ENCODE measurements around the gene GALNT7.

The GALNT7 gene

GRCh38 chr4:173365359-173365996 is 196.9 kb downstream of the GALNT7 start:
- no peak for DNase-seq

- DNase-seq = no peak
Measured at GRCh38 chr4:173367285-173367684, 198.7 kb downstream of the GALNT7 start.

- DNase-seq = no peak
Measured at GRCh38 chr4:173367946-173368345, 199.3 kb downstream of the GALNT7 start.

- DNase-seq = peak in 1 of 2 experiments; percentile 67
Measured at GRCh38 chr4:173370130-173370476, 201.5 kb downstream of the GALNT7 start.

GRCh38 chr4:173370477-173371291 is 202.1 kb downstream of the GALNT7 start, which contains the start of gene SAP30:
SAP30 (plus strand) TSS chr4:173370954; CDS start chr4:173371183, 229 bp downstream.
- peak; percentile 81 to 88 for DNase-seq

GRCh38 chr4:173371292-173372192 is 202.9 kb downstream of the GALNT7 start:
- peak in 1 of 2 experiments; percentile 45 for DNase-seq
